ENCODE data around the gene CPNE6. TPM values are rescaled to one million over a fixed set of nuclear protein-coding genes. Genes with fewer than 3 reads are reported as not detected.

CPNE6 gene
- total and polyA plus RNA-seq, 4 donors, result 0.05 to 0.17 TPM; not detected in 2

DNA sequence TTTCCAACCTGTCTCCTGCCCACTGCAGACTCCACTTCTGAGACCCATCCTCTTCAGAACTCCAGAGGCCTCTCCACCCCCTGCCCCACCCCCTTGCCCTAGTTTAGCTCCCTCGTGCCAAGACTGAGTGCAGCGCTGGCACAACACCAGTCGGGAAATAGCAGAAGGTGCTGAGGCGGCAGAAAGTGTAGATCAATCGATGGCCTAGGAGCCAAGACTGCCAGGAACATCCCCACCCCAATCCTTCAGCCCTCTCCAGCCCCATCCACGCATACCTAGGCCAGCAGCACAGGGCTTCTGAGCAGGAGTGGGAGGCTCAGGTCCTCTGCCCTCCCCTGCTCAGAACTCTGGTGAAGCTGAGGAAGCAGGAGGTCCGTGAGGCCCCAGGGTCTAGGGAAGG is 1.1 kb downstream of the CPNE6 start:
- Histone ChIP-seq H3K4me3 (ENCODE audit: low read depth in 1 of 3, low read length in 3 of 3) (no peak overlapping the region), H3K27ac (ENCODE audit: low read depth in 1 of 2, low read length in 2 of 2) (peak overlapping the region in 1 of 2 donors; percentile 24), H3K9me3 (ENCODE audit: control insufficient read depth in 4 of 4, low read length in 3 of 4) (no peaks in the 10 kb centered on the region), H3K36me3 (ENCODE audit: control insufficient read depth in 4 of 4, insufficient read depth in 3 of 4, low read depth in 1 of 4, low read length in 3 of 4) (no peaks in the 10 kb centered on the region), H3K4me1 (ENCODE audit: control insufficient read depth in 4 of 4, insufficient read depth in 4 of 4, low read length in 3 of 4) (peaks cover 35 to 62% (median 54%) of the 10 kb centered on the region in 4 donors), H3K9ac (ENCODE audit: low read depth in 1 of 2, low read length in 2 of 2) (peak overlapping the region in 1 of 2 donors; percentile 17), H3K27me3 (ENCODE audit: control insufficient read depth in 4 of 4, insufficient read depth in 4 of 4, low read length in 3 of 4) (no peaks in the 10 kb centered on the region)
- TF ChIP-seq HNF4A (conservative IDR thresholded peaks at IDR 0.05) (peak; percentile 5 to 12), RXRA (IDR thresholded peaks at IDR 0.05) (peak in 1 of 2 donors; percentile 10), NR2F2 (IDR thresholded peaks at IDR 0.05) (no peak)
- TF ChIP-seq, protein P1, sequence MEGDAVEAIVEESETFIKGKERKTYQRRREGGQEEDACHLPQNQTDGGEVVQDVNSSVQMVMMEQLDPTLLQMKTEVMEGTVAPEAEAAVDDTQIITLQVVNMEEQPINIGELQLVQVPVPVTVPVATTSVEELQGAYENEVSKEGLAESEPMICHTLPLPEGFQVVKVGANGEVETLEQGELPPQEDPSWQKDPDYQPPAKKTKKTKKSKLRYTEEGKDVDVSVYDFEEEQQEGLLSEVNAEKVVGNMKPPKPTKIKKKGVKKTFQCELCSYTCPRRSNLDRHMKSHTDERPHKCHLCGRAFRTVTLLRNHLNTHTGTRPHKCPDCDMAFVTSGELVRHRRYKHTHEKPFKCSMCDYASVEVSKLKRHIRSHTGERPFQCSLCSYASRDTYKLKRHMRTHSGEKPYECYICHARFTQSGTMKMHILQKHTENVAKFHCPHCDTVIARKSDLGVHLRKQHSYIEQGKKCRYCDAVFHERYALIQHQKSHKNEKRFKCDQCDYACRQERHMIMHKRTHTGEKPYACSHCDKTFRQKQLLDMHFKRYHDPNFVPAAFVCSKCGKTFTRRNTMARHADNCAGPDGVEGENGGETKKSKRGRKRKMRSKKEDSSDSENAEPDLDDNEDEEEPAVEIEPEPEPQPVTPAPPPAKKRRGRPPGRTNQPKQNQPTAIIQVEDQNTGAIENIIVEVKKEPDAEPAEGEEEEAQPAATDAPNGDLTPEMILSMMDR (IDR thresholded peaks at IDR 0.05; ENCODE audit: low read depth, low read length, missing input control), result no peak
- no peak for DNase-seq (ENCODE audit: low spot score)
- WGBS, result 26% methylated on average over 7 of the region's 7 CpGs

DNA sequence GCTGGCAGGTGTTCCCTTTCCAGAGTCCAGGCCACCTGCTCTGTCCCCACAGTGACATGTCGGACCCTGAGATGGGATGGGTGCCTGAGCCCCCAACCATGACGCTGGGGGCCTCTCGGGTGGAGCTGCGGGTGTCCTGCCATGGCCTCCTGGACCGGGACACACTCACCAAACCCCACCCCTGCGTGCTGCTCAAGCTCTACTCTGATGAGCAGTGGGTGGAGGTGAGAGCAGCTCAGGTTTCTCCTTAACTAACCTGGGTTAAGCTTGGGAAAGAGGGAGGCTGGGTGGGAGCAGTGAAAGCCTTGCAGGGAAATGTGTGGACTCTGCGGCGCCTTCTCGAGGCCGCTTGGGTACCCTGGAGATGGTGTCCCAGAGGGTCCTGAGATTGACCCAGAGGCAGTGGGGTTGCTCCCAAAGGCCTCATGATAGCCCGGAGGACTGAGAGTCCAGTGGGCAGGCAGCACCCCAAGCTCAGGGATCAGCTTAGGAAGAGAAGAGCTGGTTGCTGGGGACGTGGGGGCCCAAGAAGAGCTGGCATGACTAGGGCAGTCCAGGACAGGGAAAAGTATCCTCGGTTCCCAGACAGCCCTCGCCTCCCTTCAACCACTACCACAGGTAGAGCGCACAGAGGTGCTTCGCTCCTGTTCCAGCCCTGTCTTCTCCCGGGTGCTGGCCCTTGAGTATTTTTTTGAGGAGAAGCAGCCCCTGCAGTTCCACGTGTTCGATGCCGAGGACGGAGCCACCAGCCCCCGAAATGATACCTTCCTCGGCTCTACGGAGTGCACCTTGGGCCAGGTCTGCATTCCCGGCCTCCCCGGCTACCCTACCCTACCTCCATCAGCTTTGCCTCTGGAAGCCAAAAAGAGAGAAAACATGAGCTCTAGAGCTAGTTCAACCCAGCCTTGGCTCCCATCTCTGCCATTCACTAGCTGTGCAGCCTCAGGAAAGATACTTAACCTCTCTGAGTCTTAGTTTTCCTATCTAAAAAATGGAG is 1.8 kb downstream of the CPNE6 start:
- peak overlapping the region in 1 of 2 donors; percentile 24 for H3K27ac ChIP-seq (ENCODE audit: low read depth in 1 of 2, low read length in 2 of 2)
- H3K27me3 ChIP-seq (ENCODE audit: control insufficient read depth in 4 of 4, insufficient read depth in 4 of 4, low read length in 3 of 4), result no peaks in the 10 kb centered on the region
- peaks cover 30 to 55% (median 47%) of the 10 kb centered on the region in 4 donors for H3K4me1 ChIP-seq (ENCODE audit: control insufficient read depth in 4 of 4, insufficient read depth in 4 of 4, low read length in 3 of 4)
- no peak for DNase-seq (ENCODE audit: low spot score)
- TF ChIP-seq RXRA (IDR thresholded peaks at IDR 0.05) (no peak), SP1 (IDR thresholded peaks at IDR 0.05) (no peak), RAD21 (IDR thresholded peaks at IDR 0.05) (no peak), FOXA1 (IDR thresholded peaks at IDR 0.05) (no peak), HNF4A (conservative IDR thresholded peaks at IDR 0.05) (no peak), EGR1 (IDR thresholded peaks at IDR 0.05; ENCODE audit: low read depth in 2 of 2) (no peak)
- TF ChIP-seq, protein P2, sequence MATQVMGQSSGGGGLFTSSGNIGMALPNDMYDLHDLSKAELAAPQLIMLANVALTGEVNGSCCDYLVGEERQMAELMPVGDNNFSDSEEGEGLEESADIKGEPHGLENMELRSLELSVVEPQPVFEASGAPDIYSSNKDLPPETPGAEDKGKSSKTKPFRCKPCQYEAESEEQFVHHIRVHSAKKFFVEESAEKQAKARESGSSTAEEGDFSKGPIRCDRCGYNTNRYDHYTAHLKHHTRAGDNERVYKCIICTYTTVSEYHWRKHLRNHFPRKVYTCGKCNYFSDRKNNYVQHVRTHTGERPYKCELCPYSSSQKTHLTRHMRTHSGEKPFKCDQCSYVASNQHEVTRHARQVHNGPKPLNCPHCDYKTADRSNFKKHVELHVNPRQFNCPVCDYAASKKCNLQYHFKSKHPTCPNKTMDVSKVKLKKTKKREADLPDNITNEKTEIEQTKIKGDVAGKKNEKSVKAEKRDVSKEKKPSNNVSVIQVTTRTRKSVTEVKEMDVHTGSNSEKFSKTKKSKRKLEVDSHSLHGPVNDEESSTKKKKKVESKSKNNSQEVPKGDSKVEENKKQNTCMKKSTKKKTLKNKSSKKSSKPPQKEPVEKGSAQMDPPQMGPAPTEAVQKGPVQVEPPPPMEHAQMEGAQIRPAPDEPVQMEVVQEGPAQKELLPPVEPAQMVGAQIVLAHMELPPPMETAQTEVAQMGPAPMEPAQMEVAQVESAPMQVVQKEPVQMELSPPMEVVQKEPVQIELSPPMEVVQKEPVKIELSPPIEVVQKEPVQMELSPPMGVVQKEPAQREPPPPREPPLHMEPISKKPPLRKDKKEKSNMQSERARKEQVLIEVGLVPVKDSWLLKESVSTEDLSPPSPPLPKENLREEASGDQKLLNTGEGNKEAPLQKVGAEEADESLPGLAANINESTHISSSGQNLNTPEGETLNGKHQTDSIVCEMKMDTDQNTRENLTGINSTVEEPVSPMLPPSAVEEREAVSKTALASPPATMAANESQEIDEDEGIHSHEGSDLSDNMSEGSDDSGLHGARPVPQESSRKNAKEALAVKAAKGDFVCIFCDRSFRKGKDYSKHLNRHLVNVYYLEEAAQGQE (IDR thresholded peaks at IDR 0.05), result no peak
- TF ChIP-seq, protein P3, sequence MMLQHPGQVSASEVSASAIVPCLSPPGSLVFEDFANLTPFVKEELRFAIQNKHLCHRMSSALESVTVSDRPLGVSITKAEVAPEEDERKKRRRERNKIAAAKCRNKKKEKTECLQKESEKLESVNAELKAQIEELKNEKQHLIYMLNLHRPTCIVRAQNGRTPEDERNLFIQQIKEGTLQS (IDR thresholded peaks at IDR 0.05), result no peak
- TF ChIP-seq, protein P1 (IDR thresholded peaks at IDR 0.05; ENCODE audit: low read depth, low read length, missing input control), result no peak
- peak overlapping the region in 1 of 2 donors; percentile 17 for H3K9ac ChIP-seq (ENCODE audit: low read depth in 1 of 2, low read length in 2 of 2)
- no peak overlapping the region for H3K4me3 ChIP-seq (ENCODE audit: low read depth in 1 of 3, low read length in 3 of 3)
- H3K36me3 ChIP-seq (ENCODE audit: control insufficient read depth in 4 of 4, insufficient read depth in 3 of 4, low read depth in 1 of 4, low read length in 3 of 4), result no peaks in the 10 kb centered on the region
- WGBS, result 86% methylated on average over 26 of the region's 26 CpGs
- H3K9me3 ChIP-seq (ENCODE audit: control insufficient read depth in 4 of 4, low read length in 3 of 4), result no peaks in the 10 kb centered on the region
